CD4-positive, alpha-beta T cell treated with Interleukin-10 for 1 hour (primary cell): ENCODE results near the gene DLGAP1.

ENCODE experiments used
- DNase-seq: peaks from one replicate; pipeline ENCODE4 v3.0.0-alpha.2; 2020

DLGAP1 gene

DNA sequence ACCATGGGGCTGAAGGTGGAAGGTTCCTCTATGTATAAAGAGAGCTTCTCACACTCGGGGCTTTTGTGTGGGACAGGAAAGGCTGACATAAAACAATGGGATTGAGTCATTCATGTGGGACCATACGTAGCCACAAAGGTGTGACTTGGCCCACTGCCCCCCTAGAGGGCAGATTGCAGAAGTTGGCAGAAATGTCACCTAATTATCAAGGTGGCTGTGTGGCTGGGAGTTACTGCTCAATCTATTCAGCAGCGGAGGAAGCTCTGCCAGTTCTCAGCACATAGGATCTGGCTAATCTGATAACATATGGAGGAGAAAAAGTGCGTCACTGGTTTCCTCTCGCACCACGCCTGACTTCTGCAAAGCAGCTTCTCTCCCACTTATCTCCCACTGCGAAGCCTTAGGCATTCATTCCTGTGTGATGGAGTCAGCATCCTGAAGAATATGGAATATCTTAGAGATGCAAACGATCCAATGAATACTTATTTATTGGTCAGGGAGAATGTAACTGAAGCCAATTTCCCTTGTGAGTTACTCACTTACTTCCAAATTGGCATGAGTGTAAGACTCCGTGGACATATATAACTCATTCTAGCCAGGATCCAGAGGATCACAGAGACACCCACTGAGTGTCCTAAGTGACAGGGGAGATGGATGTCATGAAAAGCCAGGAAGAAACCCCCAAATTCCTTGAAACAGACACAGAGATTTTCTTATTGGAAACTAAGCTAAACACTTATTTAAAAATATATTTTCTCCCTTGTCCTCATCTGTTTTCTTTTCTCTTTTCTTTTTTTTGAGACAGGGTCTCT is 660.4 kb downstream of the DLGAP1 start:
- no peak for DNase-seq

DNA sequence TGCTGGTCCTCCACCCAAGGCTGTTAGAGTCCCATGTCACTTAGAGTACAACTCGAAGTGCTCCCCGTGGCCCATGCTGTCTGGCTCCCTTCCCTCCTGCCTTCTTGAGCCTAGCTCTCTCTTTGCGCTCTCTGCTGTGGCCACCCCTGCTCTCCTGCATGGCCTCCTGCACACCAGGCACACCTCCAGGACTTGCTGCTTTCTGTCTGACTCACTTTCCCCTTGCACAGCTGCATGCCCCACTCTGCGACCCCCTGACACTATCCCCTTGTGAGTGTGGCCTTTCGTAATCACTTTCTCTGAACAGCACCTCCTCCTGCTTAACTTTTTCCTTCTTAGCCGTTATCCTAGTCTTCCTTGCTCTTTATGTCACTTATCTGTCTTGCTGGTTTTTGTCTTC is 661.6 kb downstream of the DLGAP1 start:
- DNase-seq, result no peak

DNA sequence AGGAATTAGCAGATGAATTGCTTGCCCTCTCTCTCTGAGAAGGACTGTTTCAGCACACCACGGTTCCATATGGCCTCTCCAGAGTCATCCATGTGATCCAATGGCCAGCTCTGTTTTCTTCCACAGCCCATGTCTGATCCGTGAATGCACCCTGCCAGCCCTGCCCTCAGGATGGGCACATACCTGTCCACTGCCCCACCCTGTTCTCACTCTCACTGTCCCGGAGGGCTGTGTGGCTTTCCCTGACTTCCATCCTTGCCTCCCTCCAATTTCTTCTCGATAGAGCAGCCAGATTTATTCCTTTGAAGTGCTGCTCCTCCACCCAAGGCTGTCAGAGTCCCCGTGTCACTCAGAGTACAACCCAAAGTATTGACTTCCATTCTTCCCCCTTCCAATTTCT is 662.0 kb downstream of the DLGAP1 start:
- DNase-seq, result no peak

DNA sequence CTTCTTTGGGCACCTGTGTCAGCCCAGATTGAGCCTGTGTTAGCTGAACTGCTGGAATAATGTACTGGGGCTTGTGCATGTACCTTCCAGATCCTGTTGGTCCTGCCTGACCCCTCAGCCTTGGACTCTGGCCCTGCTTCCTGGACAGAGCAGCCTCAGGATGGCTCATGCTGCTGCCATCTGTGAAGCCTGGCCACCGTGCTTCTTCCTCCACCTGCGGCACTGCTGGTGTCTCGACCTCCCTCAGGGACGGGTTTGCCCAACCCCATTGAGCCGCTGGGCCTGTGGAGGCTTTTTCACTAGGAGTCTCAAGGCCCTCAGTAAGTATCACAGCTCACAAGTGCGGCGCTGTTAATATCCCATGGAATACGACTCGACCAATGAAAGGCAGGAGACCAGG is 662.4 kb downstream of the DLGAP1 start:
- no peak for DNase-seq

DNA sequence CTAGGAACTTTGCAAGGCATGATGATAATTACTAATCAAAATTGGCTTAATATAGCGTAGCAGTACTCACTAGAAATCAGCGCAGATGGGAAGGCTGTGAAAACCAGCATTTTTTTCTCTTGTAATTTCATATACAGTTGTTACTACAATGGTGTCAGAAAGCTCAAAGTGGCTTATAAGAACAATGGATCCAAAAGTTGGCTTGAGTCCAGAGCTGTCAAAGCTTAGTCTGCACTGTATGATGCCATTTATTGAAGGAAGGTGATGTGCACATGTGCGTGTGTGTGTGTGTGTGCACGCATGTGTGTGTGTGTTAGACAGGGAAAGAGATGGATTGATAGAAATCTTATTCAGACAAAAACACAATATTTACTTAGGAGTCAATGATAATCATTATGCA is 663.9 kb downstream of the DLGAP1 start:
- DNase-seq, result no peak

DNA sequence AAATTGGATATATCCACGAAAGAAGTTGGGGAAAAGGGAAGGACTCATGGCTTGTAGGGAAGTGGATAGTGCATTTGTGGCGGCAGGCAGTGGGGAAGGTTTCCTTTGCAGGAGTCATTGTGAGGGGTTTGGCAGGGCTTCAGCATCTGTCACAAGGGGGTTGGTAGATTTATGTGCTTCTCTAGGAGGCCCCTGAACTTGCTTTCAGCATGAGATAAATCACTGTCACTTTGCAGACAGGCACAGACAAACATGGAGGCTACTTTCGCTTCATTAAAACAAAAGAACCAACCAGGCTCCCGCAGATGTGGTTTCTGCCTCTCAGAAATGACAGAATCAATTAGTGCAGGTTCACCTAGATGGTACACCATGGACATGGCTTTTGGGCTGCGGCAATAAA is 664.4 kb downstream of the DLGAP1 start:
- DNase-seq, result no peak

DNA sequence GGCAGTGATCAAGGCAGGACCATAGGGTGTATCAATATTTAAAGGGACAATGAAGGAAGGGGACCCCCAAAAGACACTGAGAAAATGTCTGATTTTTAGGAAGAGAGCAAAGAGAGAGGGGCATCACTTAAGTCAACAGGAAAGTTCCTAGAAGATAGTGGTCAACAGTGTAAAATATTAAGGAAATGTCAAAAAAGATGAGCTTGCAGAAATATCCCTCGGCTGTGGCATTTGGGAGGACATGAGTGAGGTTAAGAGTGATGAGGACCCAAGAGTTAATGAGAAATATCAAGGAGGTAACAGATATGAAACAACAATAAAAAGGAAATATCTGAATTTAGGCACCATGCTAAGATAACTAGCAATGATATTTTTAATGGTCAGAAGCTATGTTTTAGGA is 665.6 kb downstream of the DLGAP1 start:
- DNase-seq, result no peak

DNA sequence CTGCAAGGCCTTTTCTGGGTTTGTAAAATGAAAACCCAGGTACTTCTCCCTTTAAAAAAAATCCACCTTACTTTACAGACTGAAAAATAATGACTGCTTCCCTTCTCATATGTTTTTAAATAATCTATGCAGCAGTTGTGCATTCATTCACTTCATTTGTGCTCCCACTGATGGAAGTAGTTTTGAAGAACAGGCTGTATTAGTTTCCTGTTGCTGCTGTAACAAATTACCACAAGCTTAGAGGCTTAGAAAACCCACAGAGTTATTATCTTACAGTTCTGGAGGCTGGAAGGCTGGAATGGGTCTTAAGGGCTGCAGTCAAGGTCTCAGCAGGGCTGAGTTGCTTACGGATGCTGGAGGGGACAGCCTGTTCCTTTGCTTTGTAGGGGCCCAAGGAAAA is 670.2 kb downstream of the DLGAP1 start:
- no peak for DNase-seq

DNA sequence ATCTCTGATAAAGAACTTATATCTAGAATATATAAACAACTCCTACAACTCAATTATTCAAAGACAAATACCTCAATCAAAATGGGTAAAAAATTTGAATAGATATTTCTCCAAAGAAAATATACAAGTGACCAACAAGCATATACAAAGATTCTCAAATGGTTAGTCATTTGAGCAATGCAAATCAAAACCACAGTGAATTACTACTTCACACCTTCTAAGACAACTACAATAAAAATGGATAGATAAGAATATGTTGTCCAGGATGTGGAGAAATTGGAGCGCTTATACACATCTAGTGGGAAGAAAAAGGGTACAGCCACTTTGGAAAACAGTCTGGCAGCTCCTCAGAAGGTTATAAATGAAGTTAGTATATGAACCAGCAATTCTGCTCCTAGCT is 672.2 kb downstream of the DLGAP1 start:
- DNase-seq, result no peak

DNA sequence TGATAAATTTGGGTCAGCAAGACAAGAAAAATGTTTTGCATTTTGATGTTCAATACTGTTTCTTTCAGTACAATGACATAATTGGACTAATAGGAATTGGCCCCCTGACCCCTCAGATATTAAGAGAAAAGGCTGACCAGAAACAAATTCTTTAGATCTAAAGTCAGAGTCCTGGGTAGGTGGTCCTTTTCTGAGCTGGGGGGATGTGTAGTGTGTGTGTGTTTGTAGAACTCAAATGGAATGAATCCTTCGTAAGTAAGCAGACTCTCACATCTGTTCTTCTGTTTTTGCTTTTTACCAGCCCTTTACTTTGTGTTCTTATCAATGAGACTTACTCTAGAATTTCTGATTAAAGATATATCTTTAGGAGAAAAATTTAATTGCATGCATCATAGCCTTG is 677.4 kb downstream of the DLGAP1 start:
- no peak for DNase-seq

DNA sequence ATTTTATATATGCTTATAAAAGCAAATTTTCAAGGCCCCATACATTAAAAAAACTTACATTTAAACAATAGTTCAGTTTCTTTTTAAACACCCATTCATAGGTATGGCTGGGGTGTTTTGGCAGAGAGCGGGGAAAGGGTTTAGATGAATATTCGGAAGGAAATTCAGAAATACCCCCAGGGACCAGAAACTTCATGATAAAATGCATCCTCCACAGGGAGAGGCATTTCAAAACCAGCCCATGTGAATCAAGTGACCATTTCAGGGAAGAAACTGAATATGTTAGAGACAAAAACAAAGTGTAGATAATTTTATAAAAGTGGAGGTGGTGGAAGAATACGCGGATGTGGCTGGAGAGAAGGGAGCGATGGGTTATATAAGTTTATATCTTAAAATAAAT is 678.0 kb downstream of the DLGAP1 start:
- DNase-seq, result no peak

DNA sequence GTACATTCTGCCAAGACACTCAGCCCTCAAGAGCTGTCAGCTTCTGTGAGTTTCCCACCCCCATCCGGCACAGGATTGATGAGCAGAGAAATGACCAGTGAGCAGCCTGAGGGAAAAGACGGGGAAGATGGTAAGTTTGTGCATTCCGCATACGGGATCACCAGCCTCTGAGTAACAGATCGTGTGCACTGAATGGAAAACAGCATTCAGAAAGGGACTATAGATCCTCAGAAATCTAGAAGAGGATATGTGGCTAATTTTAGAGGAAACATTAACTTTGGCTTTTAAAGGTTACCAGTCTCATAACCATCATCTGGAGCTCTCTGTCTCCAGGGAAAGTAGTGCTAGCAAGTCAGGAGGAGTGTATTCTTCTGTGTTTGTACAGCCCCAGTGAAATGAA is 679.1 kb downstream of the DLGAP1 start:
- DNase-seq, result no peak

DNA sequence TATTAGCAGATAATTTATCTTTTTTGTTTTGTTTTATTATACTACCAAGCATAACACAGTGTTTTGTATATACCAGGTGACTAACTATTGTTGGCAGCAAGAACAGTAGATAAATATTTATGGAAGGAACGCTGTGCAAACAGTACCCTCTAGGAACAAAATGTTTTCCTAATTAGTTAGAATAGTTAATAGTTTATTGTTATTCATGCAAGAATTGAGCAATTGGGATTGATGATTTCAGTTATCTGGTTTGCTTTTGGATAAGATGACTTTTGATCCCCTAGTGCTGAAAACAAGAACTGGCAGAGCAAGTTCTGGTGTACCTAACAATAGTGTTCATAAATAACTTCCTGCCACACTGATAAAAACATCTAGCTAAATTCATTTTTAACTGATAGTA is 681.8 kb downstream of the DLGAP1 start:
- DNase-seq, result no peak

DNA sequence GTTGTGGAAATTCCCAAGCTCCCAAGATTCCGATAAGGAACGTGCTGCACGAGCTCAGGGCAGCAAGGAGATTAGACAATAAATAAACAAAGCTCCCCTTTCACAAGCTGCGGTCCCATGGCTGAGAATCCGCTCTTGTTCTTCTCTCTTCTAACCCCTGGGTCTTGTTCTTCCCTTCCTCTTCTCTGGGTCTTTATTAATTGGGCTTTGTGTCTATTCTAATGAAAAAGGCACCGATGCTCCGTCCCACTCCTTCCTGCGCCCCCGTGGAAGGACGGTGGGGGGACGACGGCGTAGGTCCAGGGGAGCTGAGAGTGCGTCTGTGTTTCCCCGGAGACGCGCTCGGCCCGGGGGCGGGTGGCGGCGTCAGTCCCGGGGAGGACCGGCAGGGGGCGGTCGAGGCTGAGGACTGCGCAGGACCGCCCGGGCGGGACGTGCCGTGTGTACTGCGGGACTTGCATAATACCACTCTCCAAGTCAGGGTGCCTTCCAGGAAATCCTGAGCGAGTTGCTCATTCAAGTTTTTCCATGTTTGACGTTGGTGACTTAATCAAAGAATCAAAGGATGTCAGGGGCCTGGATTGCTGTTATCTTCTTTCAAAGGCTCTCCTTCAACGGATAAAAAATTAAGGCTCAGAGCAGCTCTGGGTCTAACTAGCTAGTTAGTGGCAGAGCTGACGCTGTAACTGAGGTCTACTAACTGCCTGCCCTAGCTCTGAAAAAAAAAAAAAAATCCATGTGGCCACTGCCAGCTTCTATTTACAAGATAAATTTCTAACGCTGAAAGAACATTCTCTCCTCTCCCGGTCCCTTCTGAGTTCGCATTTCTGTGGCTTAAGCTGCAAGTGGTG is 683.8 kb downstream of the DLGAP1 start:
- DNase-seq, result peak; percentile 62

DNA sequence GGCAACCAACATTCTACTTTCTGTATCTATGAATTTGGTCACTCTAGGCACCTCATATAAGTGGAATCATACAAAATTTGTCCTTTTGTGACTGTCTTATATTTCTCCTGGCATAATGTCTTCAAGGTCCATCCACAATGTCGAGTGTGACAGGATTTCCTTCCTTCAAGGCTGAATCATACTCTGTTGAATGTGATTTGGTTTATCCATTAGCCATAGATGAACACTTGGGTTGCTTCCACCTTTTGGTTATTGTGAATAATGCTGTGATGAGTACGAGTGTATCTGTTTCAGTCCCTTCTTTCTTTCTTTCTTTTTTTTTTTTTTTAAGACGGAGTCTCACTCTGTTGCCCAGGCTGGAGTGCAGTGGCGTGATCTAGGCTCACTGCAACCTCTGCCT is 693.8 kb downstream of the DLGAP1 start:
- no peak for DNase-seq

DNA sequence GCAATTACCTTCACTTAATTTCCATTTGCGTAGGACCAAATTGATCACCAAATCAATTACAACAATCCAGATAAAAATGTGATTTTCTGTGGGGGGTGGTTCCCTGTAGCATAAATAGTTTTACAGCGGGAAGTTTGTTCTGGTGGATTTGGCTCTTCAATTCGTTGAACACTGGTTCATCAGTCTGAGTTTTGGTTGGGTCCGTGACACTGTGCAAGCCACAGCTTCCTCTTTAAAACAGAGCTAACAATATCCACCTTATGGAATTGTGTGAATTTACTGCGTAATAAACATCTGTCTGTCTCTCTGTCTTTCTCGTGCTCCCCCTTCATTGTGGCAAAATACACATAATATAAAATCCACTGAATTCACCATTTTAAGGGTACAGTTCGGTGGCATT is 694.4 kb downstream of the DLGAP1 start:
- no peak for DNase-seq

DNA sequence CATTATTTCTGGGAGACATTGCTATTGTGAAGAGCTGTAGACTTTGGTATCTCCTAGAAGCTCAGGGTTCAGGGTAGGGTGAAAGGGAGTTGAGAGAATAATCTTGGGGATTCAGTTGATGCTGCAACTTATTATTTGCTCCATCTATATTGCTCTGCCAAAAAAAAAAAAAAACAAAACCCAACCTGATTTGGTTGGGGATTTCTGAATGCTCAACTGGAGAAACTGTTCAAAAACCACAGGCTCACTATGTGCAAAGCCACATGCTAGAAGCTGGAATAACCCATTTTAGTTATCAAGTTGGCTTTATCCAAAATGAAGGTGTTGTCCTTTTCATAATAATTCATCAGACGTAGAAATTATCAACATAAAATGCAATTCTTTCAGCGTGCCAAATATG is 696.0 kb downstream of the DLGAP1 start:
- no peak for DNase-seq

DNA sequence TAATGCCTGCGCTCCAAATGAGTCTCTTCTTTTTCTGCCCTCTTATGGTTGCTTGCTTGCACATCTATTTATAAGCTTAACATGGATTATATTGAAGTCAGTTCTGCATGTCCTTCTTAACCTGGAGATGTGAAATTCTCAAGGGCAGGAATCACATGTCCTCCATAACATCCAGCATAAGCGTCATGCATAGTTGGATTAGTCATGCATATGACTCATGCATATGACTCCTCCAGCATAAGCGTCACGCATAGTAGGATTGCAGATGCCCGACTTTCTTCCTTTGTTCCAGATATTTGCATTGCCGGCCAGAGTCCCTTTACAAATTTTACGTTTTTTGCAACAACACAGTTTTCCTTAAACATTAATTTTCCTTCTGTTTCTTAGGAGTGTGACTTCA is 696.6 kb downstream of the DLGAP1 start:
- no peak for DNase-seq

DNA sequence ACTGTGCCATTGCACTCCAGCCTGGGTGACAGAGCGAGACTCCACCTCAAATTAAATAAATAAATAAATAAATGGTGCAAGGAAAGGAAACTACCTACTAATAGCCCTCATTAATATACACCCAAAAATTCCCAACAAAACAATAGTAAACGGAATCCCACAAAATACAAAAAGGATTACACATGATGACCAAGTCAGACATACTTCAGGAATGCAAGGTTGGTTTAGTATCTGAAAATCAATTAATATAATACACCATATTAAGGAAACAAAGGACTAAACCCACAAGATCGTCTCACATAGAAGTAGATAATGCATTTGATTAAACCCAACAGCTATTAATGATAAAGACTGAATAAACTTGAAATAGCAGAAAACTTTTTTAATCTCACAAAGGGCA is 697.7 kb downstream of the DLGAP1 start:
- no peak for DNase-seq

DNA sequence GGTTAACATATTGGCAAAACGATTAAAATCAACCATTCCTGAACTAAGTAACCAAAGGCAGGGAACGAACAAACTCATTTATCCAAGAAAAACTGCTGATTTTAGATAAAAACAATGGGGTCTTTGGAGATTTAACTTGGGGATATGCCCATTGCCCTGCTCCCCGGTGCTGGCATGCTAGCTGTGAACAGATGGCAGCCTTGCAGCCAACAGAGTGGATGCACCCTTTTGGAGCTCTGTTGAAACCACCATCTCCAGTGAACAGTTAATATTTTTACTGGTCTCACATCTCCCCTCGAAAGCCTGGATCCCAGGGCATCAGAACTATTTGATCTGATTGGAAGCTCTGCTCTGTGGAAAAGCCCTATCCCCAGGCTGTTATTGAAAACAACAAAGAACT is 702.0 kb downstream of the DLGAP1 start:
- DNase-seq, result no peak

DNA sequence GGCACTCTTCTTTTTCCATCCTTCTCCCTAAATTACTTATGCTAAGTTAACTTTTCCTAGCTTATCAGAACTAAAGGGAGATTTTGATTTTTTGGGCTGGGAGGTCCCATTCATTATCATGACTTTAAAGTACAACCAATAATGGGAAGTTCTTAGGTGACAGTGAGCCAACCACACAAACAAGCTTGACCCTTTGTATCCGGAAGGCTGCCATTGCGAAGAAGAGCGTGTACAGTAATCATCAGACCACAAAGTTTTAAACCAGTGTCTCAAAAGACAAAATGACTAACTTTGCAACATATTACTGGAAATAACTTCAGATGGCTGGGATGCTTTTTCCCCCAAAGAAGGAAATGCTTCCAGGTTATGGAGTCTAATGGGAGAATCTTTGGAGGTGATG is 707.0 kb downstream of the DLGAP1 start:
- no peak for DNase-seq

DNA sequence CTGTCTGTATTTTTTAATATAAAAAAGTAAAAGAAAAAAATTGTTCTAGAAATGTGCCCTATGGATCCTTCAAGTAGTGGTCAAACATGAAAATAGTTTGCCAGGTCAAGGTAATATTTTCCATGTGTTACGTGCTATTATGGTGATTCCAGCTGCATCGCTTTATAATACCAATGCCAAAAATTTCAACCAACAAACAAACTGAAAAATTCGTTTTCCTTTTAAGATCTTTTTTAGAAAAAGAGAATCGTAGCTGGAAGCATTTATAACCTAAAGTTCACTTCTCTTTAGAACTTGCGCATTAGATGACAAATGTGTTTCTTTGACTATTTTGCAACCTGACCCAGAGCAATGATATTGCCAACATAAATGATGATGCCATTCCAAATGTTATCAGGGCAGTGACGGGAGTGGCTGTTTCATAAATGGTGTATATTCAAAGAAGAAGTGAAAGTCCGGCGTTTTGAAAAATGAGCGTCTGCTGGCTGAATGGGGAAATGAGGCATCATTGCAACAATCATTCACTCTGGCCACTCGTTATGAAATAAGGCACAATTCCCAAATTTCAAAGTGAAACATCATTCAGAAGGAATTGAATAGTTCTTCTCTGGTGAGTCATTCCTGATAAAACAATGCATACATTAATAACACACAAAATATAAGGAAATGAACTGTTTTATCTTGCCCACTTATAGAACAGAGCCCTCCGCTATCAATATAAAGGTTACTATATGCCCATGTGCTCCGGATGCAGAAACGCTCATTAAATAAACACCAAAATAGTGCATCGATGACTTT is 707.7 kb downstream of the DLGAP1 start:
- DNase-seq, result peak; percentile 28

DNA sequence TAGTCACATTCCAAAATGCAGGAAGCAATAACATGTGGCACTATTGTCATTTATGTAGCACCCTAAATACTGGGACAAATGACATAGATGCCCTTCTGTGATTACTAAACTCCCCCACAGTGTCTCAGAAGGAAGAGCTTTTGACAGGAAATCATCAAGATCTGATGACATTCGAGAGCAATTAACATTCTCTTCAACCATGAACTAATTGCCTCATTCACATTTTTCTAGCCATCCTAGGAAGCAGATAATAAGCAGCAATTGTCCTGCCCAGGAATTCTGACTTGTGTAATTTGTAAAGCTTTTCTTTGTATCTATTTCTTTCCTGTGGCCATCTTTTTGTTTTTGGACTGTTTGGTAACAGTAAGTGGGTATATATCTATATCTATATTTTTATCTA is 712.6 kb downstream of the DLGAP1 start:
- no peak for DNase-seq

DNA sequence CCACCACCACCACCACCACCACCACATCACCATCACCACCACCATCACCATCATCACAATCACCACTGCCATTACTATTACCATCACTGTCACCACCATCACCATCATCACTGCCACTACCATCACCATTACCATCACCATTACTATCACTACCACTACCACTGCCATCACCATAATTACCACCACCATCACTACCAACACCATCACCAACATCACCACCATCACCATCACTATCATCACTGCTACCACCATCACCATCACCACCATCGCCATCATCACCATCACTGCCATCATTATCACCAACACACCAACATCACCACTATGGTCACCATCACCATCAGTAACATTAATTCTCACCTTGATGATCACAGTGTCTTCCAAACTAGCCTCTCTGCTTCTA is 713.8 kb downstream of the DLGAP1 start:
- no peak for DNase-seq
